GM12873 (cell line): ENCODE measurements around the gene CLRN1.

Source experiments
- CTCF ChIP-seq: IDR thresholded peaks from 2 replicates; pipeline ENCODE4 v1.5.1; 2012; ENCODE audit warnings: low read depth, mild to moderate bottlenecking, moderate library complexity, low read length, control low read depth; ENCODE audit not compliant: insufficient read depth; ENCODE audit errors: missing control alignments

The CLRN1 gene

DNA sequence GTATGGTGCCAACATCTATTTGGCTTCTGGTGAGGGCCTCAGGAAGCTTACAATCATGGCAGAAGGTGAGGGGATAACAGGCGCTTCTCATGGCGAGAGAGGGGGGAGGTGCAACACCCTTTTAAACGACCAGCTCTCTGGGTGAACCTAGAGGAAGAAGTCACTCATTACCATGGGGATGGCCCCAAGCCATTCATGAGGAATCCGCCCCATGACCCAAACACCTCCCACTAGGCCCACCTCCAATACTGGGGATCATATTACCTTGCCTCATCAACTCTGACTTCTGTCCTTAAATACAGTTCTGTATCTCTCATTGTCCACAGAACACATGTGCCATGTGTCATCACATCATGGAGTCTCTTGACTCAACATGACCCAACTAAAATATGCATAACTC lies 37.5 kb upstream of the CLRN1 start:
- TF ChIP-seq CTCF = no peak

DNA sequence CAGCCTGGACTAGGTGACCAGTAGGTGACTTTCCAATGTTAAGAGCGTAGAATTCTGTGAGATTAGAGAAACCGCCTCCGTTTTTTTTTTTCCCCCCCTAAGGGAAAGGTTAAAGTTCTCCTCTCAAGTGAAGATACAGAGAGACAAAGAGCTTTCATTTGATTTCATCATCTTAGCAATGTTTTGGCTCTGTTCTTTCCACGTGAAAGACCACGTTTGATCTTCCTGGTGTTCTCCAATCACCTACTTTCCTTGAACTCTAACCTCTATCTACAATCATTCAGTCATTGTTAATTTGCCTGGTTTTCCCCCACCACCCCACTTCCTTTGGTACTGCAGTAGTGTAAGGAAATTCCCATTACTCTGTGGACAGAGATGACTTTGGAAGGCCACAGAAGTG lies 36.9 kb upstream of the CLRN1 start:
- TF ChIP-seq CTCF = no peak

DNA sequence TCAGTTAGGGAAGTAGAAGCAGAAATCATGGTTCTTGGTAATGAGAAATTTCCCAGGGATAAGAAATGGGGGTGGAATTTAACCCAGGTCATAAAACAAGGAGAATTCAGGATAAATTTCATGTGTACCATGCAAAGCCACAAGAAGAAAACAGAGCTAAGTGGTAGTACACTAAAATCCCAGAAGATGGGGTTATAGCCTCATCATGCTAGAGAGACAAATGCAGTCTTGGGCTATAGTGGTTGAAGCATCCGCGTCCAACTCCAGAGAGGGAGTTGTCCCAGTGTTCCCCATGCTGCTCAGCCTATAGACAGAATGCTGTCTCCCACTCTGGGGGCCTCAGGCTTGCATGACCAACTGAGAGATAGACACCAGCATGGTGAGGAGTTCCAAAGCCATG lies 36.2 kb upstream of the CLRN1 start:
- no peak for TF ChIP-seq CTCF

GRCh38 chr3:151003768-151004134 lies 31.2 kb upstream of the CLRN1 start:
- no peak for TF ChIP-seq CTCF

- no peak for TF ChIP-seq CTCF
These were observed 30.7 kb upstream of the CLRN1 start for GRCh38 chr3:151003029-151003767.

GRCh38 chr3:151002003-151002981 lies 29.8 kb upstream of the CLRN1 start:
- no peak for TF ChIP-seq CTCF

DNA sequence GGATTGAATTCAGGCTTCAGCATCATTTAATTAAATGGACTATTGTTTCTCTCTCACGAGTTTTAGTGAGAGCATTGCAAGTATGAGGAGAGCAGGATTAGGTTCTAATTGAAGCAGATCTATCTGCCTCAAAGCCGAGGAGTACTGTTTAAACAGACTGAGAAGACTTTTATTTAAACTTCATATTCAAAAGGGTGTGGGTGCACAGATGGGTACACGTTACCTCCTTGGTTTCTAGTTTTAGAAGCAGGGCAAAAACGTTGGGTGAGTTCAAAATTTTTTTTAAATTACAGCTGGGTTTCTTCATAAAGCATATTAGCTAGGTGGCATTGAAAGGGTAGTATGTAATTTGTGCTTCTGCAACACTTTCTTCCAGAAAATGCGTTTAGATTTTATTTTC lies 26.5 kb upstream of the CLRN1 start:
- no peak for TF ChIP-seq CTCF
